RCC 7860 (cell line): ENCODE data around the gene S100A7A.
"Not testable (repeated sequence)": the region's sequence is repeated elsewhere in the genome, so short reads cannot be mapped to it uniquely, and the experiment has no call there.

Experiments used
- DNase-seq: peaks from one replicate; pipeline ENCODE4 v3.0.0-alpha.2; 2015; ENCODE audit warnings: low spot score
- FAIRE-seq: peaks from 2 replicates; lab custom pipeline; 2012; peaks lifted over from hg19 to GRCh38; lab: Jason Lieb, UNC

Gene S100A7A

DNA sequence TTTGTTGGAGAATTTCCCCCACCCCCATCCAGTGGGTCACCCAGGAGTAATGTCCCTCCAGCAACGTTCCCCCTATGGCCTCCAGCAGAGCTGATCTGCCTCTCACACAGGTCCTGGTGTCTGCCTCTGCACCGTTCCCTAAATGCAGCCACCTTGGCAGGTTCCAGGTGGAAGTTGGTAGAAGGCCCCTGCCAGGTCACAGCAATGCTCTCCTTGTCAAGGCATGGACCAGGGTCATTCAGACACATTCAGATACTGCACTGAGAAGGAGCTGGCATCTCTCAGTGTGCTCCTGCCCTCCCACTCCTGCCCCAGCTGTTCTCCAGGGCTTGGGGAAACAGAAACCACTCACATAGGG lies 3.1 kb downstream of the S100A7A start:
- not testable (repeated sequence) for FAIRE-seq

DNA sequence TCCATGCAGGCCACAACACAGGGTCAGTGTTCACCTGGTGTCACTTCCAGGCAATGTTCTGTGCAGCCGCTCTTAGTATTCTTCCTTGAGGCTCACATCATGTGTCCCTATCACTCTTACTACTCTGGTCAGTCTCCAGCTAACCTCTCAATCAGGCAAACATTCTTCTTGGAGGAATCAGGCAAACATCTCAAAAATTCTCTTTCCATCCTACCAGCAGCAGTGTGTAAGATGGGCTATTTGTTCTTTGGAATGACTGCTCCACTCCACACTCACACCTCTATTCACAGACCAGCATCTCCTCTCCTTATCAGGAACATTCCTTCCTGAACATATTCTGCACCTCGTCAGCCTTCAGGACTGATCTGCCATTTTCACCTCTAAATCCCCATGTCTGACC lies 4.0 kb downstream of the S100A7A start:
- FAIRE-seq (no peak), DNase-seq (no peak)

More for the DNA sequence above, 3.1 kb downstream of the S100A7A start:
- not testable (repeated sequence) for DNase-seq

DNA sequence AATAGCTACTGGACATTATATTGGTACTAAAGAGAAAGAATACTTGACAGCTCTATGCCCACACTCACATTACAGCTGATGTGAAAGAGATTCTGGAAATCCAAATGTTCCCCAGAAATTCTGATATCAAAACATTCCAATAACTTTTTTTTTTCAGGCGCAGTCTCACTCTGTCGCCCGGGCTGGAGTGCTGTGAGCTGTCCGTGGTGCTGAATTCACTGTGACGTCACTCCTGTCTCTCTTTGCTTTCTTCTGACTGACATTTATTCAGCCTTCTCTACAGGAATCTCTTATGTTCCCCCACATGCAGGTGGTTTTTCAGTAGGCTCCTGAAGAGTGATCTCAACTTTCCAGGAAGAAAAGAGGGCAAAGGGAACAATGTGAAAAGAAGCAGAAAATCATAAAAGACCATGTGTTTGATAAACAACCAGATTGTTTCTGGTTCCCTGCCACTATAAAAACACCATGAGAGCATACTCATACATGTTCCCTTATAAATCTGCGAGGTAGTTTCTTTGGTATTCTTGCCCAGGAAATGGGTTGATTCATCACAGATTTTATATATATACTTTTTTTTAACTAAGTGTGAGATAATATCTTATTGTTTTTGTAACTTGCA lies 6.2 kb downstream of the S100A7A start:
- peak; percentile 35 for DNase-seq
- peak; percentile 52 for FAIRE-seq

DNA sequence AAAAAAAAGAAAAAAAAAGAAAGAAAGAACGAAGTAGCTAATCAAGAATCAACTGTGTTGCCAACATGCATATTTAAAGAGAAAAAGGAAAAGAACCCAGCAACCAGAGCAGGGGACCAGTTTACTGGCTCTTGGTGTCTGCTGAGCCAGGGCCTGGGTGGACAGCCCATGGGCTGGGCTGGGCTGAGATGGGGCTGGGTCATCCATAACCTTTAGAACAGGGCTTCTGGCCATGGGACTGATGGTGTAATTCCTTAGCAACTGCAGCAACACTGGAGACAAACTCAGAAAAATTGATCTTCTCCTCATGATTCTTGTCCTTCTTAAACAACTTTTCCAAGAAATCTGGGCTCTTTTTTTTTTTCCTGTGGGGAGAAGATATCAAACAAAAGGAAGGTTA lies 10.5 kb downstream of the S100A7A start:
- FAIRE-seq (no peak), DNase-seq (no peak)

DNA sequence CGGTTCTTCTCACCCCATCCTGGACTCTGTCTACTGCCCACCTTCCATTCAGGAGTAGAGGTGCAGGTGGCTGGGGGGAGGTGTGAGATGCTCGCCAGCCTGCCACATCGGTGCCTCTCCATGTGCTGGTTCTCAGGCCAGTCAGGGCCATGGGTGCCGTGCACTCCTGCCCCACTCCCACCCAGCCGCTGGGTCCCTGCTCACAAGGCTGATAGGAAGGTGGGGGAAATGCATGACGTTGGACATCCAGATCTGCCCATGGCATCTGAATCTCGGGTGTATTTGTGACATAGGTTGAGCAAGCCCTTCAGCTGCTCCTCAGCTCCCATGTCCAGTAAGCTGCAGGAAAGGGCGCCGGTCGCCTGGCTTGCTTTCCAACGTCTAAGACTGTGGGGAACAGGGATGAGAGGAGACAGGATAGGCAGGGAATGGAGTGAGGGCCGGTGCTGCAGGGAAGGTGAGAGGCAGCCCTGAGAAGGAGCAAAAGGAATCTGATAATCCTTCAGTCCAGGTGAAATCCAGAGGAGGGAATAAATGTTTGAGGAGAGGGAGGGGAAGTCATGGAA lies 11.8 kb downstream of the S100A7A start:
- FAIRE-seq: no peak
- no peak for DNase-seq

DNA sequence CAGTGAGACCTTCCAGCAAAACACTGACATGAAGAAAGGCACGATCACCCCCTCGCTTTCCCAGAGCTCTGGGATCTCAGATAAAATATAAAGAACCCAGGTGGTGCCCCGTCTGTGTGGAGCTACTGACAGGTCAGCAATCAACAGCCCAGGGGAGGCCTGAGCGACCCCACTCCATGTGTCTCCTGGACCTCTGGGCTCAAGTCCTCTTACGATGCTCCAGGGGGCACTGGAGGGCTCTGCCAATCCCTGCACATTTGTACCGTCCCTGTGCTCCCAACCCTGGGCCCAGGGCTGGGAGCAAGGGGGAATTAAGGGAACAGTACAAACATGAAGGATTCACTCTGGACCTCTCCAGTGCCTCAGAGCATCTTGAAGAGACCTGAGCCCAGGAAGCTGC lies 12.5 kb downstream of the S100A7A start:
- DNase-seq: no peak
- no peak for FAIRE-seq

DNA sequence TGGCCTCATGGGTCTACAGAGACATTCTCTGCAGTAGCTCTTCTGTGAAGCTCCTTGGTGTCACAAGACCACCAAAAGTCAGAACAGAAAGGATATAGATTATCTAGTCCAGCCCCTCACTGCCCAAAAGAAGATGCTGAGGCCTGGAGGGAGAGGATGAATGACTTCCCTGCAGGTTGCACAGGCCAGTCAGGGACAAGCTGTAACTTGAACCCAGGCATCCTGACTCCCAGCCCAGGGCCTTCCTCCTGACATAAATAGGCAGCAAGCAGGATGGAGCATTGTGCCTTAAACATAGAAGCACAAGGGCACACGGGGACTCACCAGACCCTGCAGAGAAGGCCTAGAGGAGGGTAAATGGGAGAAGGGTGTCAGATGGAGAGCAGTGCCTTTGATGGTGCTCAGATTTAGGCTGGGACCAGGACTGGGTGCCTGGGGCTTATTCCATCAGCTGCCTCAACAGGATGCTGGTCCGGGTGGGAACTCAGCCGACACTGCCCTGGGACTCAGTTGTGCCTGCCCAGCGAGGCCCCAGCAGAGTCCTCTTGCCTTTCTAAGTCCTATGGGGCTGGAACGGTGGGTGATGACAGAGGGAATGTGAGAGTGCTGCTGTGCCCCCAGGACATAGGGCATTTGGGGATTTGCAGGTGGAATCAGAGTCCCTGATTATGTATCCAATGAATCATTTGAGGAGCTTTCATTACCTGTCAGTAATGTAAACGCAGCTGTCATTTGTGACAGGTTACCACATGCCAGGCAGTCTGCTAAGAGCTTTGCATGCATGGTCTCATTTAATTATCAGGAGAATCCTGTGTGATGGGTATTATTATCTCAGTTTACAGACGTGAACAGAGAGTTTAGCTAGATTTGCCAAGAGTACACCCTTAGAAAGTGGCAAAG lies 13.2 kb downstream of the S100A7A start:
- DNase-seq (no peak), FAIRE-seq (no peak)

DNA sequence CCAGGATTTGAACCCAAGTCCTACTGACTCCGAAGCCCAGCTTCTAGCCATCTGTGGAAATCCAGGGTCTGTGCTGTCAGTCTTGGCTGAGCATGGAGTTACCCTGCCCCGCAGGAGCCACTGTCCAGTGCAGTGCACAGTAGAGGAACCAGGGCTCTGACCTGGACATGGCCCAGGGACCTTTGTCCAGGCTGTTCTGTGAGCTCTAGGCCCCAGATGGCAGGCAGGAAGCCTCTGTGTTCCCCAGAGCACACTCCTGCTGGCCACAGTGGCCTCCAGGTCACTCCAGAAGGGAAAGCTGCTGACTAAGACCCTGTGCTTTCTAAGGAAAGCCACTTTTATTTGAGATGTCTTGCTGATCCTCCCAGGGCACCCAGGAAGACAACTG lies 13.8 kb downstream of the S100A7A start:
- DNase-seq (no peak), FAIRE-seq (no peak)

DNA sequence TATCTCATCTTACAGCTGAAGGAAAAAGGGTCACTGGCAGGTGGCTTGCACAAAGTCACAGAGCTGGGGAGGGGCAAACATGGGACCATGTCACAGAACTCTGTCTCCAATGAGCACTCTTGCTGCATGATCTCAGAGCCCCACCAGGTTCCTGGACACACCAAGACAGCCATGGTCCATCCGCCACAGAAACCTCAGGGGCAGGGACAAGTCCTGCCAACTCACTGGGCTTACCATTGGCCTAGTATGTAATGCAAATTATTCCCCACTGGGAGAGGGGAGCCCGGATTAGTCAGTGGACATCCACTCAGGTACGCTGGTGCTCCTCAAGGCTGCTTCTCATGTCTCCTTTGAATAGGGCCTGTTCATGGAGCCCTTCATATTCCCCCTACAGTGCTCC lies 14.2 kb downstream of the S100A7A start:
- FAIRE-seq: no peak
- DNase-seq: no peak

DNA sequence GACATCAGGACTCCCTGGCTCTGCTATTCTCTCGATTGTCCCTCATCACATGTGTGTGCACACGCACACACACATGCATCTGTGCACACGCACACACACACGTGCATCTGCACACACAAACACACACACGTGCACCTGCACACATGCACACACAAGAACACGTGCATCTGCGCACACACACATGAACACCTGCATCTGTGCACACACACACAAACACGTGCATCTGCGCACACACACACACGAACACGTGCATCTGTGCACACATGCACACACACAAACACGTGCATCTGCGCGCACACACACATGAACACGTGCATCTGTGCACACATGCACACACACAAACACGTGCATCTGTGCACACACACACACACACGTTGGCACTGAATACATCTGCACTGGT lies 14.7 kb downstream of the S100A7A start:
- DNase-seq: no peak
- no peak for FAIRE-seq

DNA sequence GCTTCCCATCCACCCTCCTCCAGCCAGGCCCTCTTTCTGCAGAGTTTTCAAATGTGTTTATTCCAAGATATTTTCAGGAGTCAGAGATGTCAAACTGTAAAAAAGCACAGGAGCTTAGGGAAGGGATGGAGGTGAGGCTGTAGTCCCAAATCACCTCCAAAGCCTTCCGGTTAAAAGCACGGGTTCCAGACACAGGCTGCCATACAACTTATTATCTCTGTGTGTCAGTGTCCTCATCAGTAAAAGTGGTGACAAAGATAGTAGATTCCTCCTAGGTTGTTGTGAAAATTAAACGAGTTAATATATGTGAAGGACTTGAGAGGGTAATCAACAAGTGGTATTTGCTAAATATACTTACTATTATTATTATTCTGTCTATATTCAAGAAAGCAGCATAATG lies 15.1 kb downstream of the S100A7A start:
- no peak for DNase-seq
- no peak for FAIRE-seq

DNA sequence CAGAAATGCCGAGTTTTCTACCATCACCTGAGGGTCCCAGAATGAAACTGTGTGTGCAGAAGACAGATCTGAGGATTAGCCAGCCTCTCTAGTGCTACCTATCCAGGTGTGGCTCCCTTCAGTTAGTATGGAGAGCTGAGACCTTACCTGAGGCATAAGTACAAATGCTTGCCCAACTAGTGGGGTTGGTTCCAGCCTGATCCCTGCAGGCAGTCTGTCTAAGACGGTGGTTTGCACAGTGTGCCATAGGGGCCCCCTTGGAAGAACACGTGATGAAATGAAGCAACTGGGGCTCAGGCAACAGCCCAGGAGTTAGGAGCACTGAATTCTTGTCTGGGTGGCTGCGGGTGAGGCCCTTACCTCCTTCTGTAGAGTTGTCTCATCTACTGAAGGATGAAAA lies 15.6 kb downstream of the S100A7A start:
- no peak for DNase-seq
- no peak for FAIRE-seq

DNA sequence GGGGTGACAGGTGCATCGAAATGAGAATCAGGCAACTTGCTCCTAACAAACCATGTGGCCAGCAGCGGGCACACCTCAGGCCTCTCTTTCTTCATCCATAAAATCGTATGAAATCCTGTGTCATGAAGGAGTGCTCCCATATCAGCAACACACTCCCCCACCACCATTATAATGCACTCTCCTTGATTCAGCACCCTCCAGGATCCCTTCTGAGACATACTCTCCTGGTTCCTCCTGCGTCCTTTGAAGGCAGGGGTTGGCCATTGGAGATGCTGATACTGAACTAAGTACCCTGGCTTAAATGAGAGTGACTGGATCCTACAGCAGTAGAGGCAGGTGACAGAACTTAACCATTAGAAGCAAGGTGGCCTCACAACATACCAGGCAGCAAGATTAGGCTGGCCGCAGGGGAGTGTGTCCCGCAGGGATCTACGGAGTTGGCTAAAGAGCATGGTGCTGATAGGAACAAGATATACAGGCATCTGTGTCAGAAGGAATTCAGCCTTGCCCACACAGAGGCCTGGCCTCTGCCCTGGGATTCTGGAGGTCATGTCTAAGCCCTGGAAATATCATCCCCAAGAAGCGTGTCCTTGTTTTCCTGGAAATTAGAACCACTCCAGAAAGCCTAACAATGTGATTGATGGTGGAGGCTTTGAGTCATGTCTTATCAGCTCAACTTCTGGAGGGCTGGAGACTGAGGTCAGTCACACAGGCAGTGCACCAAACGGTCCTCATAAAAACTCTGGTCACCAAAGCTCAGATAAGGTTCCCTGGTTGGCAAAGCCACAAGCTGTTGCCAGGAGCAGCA lies 16.8 kb downstream of the S100A7A start:
- DNase-seq (no peak), FAIRE-seq (no peak)

DNA sequence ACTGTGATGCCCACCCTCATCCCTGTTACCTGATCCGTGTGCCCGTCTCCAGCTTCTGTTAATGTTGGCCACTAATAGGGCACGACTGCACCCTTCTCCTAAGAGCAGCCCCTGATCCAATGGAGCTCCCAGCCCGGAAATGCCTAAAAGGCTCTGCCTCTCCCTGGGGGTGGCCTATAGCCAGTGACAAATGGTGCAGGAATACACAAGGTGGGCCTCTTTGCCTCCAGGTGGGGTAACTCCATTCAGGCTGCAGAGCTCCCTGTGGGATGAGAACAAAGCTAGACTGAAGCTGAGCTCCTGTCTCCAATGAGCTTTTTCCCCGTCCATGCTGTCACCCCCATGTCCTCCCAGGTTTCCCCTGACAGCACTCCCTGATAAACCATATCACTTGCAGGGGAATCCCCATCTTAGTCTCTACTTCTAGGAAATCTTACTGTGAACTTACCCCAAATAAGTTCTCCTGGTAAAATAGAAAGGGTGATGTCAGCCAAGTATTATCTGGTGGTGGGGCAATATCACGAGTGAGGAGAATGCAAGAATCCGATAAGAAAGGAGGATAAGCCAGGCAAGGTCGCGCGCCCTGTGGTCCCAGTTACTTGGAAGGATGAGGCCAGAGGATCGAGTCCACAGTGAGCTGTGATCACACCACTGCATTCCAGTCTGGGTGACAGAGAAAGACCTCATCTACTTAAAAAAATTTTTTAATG lies 18.6 kb downstream of the S100A7A start:
- DNase-seq: no peak
- FAIRE-seq: no peak

DNA sequence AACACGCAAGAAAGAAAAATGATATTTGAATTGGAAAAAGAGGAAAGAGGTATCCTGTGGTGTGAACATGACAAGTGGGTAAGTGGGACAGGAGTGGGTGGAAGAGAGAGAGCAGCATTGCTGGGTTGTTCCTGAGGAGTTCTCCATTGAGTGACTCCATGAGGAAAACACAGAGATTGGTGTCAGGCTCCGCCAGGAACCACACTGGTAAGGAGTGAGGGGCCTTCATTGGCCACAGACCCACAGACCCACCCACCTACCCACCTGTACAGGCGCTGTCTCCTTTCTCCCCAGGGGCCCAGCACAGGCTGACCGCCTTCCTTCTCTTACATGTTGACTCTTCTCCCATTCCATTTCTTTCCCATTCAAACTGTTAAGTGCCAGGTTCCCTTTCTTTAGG lies 20.9 kb downstream of the S100A7A start:
- DNase-seq (no peak), FAIRE-seq (no peak)

DNA sequence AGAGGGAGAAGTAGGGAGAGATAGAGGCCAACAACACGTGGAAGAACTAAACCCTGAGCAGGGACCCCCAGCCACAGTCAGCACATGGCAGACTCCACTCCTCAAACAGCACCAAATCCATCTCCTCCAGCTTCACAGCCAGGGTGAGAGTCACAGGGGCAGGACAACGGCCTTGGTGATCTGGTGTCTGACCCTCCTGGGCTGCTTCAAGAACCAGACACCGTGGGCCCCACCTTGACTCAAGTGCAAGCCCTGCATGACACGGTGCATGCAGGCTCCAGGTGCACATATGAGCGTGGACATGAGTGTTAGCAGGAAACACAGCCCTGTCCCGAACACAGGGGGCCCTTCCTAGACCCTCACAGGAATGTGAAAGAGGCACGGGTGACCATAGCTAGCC lies 22.3 kb downstream of the S100A7A start:
- FAIRE-seq: no peak

DNA sequence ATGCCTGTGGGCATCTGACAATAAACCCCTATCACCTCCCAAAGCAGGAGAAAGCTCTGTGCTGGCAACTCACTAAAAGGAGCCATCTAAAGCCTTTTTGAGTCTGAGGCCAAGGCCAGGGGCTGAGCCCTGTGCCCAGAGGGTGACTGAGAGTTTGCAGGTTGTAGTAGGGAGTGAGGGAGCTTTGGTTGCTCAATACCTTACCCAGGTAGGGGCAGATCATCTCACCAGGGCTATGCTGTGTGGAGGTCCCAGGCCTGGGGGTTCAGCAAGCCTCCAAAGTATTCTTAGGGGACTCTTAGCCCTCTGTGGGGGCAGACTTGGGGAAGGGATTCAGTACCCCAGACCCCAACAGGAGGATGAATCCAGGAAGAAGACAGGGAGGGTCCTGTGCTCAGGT lies 23.0 kb downstream of the S100A7A start:
- no peak for FAIRE-seq
- DNase-seq: no peak

More for the DNA sequence above, 22.3 kb downstream of the S100A7A start:
- DNase-seq: no peak

DNA sequence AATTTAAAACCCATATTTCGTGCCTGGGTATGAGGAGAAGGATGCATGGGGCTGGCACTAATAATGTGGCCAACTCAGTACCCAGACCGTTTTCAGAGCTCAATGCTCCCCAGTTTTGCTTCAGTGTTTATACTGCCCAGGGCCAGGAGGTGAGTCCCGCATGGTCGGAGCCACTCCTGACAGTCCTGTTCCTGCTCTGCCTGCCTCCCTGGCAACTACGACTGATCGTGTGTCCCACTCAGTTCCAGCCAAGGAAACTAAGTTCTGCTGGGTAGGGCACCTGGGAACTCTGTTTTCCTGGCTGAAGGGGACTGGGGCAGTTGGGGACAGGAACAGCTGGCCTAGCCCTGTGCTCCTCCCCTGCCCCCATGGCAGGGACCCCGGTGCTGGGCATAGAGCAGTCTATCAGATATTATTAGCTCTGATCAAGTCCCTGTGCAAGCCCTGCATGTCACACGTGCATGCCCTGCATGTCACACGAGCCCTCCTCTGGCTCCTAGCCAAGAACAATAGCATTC lies 25.0 kb downstream of the S100A7A start:
- no peak for FAIRE-seq

DNA sequence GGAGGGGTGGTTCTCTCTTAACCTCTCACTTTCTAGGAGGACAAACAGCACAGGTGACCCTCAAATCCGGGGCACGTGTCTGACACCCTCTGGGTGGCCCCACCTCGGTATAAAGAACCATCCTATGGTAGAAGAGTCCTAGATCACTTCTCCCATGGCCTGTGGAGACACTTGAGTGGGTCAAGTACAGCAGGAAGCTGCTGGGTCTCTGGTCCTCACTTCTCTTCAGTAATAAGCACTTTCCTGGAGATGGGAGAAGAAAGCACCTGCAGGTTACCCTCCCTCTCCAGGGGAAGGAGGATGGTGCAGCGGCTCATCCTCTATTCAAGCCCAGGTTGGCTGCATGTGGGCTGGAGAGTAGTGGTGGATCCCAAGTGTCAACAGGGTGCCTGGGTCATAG lies 27.2 kb downstream of the S100A7A start:
- FAIRE-seq (no peak), DNase-seq (no peak)

More for the DNA sequence above, 25.0 kb downstream of the S100A7A start:
- DNase-seq: no peak

DNA sequence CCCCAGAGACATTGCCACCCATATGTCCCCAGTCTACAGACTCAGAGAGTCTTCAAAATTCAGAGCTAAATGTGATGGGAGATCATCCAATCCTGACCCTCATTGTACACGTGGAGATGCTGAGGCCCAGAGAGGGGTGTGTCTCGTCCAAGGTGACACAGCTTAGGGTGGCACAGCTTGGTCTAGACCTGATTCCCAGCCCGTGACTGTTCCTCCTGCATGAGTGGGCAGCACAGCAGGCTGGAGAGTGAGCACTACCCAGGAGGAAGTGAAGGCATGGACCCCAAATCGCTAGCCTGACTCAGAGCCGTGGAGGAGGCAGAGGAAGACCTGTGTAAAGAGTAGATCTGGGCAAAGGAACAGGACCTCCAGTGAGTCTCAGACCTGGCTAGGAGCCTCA lies 27.8 kb downstream of the S100A7A start:
- FAIRE-seq (no peak), DNase-seq (no peak)
